Measurements from ENCODE around the gene EHHADH.

Gene EHHADH

DNA sequence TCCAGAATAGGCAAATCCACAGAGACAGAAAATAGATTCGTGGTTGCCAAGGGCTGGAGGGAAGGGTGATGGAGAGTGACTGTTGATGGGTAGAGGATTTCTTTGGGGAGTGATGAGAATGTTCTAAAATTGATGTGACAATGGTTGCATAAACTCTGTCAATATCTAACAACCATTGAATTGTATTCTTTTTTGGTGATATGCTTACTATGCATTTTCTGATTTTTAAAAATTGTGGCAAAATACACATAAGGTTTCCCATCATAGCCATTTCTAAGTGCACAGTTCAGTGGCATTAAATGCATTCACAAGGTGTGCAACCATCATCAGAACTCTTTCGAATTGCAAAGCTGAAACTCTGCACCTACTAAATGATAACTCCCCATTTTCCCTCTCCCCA is 56.8 kb downstream of the EHHADH start:
- no peak for DNase-seq (ENCODE audit: low read depth in 2 of 2)

DNA sequence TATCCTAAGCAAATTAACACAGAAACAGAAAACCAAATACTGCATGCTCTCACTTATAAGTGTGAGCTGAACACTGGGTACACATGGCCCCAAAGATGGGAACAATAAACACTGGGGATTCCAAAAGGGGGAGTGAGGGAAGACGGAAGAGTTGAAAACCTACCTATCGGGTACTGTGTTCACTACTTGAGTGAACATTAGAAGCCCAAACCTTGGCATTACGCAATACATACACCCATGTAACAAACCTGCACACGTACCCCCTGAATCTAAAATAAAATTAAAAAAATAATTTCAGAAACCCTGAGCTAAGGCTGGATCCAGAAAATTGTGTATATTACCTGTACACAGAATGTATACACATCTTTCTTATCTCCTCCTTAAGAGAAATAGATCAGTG is 58.2 kb downstream of the EHHADH start:
- no peak for DNase-seq (ENCODE audit: low read depth in 2 of 2)

- DNase-seq (ENCODE audit: low read depth in 2 of 2), result no peak
These were observed 65.0 kb downstream of the EHHADH start for GRCh38 chr3:185188816-185189215.

DNA sequence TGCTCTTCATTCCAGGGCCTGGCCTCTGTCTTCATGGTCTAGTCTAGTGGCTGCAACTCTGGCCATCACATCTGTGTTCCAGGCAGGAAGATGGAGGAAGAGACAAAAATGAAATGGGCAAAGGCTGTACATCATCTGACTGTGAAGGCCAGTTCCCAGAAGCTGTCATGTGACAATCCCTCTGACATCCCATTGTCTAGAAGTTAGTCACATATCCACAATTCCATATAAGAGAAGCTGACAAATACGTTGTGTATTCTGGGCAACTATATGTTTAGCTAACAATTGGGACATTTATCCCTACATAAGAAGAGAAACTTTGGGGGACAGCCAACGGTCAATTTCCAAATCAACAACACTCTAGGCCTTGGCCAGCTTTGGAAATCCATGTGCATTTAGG is 66.5 kb downstream of the EHHADH start:
- DNase-seq (ENCODE audit: low read depth in 2 of 2), result no peak

- peak in 1 of 2 donors; percentile 8 for DNase-seq (ENCODE audit: low read depth in 2 of 2)
These were observed 77.0 kb downstream of the EHHADH start for GRCh38 chr3:185176750-185177359.

GRCh38 chr3:185175370-185175987 is 78.4 kb downstream of the EHHADH start:
- no peak for DNase-seq (ENCODE audit: low read depth in 2 of 2)

DNA sequence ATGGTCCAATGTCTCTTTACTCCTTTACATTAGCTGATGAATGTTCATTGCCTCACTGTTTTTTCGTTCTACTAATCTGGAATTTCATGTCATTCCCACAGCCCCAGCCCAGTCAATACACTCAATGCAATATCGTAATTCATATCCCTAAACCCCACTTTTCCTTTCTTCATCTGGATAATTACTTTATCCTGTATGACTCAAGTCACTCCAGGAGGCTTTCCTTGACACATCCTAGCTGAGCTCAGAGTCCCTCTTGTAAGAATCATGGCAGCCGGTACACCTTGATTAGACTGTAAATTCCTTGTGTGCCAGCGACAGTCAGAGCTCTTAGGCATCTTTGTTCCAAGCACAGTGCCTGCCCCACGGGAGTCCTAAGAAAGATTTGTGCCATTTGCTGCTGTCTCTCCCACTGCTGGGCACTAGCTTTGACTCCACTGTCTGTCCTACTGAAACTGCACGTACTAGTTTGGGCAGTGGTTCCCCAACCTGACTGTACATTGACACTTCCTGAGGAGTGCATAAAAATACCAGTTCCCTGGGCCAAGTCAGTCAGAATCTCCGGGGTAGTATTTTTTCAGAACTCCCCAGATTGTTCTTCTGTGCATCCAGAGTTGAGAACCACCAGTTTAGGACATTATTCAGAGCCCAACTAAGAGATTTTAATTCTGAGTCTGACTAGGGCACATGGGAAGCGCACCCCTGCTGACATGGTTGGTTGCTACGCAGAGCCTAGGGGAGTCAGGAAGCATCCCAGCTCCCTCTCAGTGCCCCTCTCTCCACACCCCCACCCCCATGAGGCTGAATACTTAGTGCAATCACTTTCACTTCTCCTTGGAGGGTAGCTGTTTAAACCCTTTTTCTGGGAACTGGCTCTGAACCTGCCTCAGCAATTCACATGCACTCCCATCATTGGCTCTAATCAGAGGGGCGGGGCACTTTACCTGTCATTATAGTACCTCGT is 81.5 kb downstream of the EHHADH start:
- no peak for DNase-seq (ENCODE audit: low read depth in 2 of 2)

DNA sequence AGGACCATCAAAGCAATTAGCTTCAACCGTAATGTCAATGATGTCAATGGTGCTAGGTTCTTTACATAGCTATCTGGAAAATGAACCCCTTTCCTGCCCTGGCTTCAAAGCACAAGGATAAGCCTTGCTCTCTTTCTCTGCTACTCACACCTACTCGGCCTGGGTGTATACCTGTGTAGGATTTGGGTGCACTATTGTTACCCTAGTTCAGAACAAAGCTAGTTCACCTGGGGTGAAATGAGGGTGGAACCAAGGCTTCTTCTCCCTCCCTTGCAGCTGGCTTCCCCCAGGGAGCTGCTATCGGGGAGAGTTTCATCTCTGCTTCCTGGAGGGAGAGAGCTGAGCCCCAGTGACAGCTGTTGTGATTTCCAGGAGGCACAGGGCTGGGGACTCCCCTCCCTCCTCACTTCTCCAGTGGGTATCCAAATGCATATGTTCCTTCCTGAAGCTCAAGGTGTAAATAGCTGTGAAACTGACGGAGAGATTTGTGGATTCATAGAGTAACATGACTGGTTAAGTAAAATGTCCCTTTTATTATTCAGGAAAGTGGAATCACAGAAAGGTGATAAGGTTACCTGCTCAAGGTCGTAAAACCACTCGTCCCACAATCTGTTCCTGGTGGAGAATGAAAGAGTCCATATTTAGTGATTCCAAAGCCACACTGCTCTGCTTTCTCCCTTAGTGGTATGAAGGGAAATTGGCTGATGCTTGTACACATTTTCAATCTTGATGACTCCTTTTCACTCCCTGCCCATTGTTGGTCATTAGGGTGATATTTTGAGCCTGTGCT is 89.2 kb downstream of the EHHADH start:
- no peak for DNase-seq (ENCODE audit: low read depth in 2 of 2)

- DNase-seq (ENCODE audit: low read depth in 2 of 2), result no peak
These were observed 91.2 kb downstream of the EHHADH start for GRCh38 chr3:185162634-185163033.

GRCh38 chr3:185161761-185162160 is 92.1 kb downstream of the EHHADH start:
- no peak for DNase-seq (ENCODE audit: low read depth in 2 of 2)

- DNase-seq (ENCODE audit: low read depth in 2 of 2), result no peak
These were observed 96.5 kb downstream of the EHHADH start for GRCh38 chr3:185157347-185157746.

- no peak for DNase-seq (ENCODE audit: low read depth in 2 of 2)
These were observed 98.2 kb downstream of the EHHADH start for GRCh38 chr3:185155678-185156077.

DNA sequence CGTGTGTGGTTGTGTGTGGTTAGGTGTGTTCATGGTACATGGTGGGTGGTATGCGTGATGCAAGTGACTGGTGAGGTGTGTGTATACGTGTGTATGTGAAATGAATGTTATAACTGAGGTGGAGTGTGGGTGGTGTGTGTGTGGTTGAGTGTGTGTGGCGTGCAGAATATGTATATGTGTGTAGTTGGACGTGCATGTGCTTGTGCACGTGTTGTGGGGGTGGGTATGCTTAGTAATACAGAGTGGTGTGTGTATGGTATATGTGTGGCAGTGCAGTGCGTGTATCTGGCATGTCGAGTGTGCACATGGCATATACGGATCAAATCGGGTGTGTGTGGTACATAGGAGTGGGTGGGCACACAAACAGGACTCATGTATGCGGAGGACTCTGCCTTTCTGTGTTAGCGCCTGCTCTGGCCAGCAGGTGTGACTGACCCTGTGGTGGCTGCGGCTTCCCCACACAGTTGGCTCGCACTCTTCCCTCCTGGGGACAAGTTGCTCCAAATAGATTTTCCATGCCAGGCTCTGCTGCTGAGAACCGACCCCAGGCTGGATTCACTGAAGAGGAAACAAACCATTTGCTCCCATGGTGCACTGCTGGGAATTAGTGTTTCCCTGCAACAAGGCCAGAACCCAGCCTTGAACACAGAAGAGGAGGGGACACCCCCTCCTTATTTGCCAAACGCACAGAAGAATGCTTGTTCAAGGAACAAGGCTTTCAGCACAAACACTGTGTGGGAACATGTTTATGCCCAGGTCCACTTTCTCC is 99.8 kb downstream of the EHHADH start:
- DNase-seq (ENCODE audit: low read depth in 2 of 2), result no peak

GRCh38 chr3:185153171-185153771 is 100.6 kb downstream of the EHHADH start:
- DNase-seq (ENCODE audit: low read depth in 2 of 2), result peak in 1 of 2 donors; percentile 6

DNA sequence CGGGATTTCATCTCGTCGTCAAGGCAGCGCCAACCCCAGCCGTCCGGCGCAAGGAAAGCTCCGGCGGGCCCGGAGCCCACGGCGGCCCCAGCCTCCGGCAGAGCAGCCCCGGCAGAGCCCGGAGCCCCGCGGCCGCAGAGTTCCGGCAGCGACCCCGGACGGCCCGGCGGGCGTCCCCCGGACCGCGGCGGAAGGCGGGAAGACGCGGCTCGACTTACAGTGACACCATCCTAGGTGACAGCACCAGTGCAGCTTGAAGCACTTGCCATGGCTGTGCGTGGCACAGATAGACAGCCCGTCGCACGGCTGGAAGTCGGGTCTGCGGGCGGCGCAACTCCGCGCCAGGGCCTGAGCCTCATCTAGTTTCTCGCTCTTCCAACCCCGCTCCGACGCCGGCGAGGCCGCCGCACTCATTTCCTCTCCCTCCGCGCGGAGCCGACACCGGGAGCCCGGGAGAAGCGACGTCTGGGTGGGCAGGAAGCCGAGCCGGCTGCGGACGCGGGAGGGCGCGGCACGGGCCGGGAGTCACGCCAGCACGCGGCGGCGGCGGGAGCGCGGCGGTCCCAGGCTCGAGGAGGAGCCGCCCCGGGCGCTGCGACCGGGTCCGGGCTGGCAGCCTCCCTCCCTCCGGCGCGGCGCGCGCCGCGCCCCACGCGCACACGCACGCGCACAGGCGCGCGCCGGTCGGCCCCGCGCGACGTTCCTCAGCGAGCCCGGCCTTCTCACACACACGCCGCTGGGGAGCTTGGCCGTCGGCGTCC is 101.3 kb downstream of the EHHADH start, which contains the start of gene C3orf70:
Gene C3orf70 (minus strand): TSS at position 651 of the 761 bp plus-strand sequence. CDS start 237 bp downstream, at position 414.
- DNase-seq (ENCODE audit: low read depth in 2 of 2), result peak in 1 of 2 donors; percentile 13

DNA sequence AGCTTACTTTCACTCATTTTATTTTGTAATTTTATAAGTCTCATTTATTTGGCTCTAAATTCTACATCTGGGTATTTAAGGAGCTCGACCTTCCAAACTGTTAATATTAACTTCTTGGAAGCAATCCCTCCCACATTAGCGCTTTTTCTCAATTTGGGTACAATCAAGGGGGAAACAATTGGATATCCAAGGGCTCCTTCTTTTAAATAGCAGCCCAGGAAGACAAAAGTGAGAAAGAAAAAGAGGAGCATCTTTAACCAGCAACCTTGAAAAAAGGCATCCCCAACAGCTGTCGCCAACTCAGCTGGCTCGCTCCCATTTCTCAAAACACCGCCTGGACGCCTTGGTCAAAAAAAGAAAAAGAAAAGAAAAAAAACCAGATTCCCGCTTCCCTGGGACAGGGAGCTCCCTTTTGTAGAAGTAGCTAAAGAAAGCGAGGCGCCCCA is 101.9 kb downstream of the EHHADH start:
- DNase-seq (ENCODE audit: low read depth in 2 of 2), result no peak

GRCh38 chr3:185151101-185151963 is 102.5 kb downstream of the EHHADH start:
- DNase-seq (ENCODE audit: low read depth in 2 of 2), result no peak

- DNase-seq (ENCODE audit: low read depth in 2 of 2), result no peak
These were observed 103.3 kb downstream of the EHHADH start for GRCh38 chr3:185150561-185150960.

GRCh38 chr3:185149591-185149990 is 104.3 kb downstream of the EHHADH start:
- no peak for DNase-seq (ENCODE audit: low read depth in 2 of 2)

Data from stimulated activated CD8-positive, alpha-beta memory T cell treated with anti-CD3 and anti-CD28 coated beads, Interleukin-2, amount 100 ng/mL, for 48 hours (primary cell).